Measurements from ENCODE around the gene SPTB.

- TF ChIP-seq FOS (IDR thresholded peaks at IDR 0.05; ENCODE audit: borderline replicate concordance, extremely low read depth, insufficient read length), result no peak
- TF ChIP-seq MTA2 (IDR thresholded peaks at IDR 0.05; ENCODE audit: low read depth), result no peak
Measured at GRCh38 chr14:64855721-64856528, 23.8 kb downstream of the SPTB start.
